GM20000 (cell line): ENCODE results near the gene PLD2.
"Not testable (repeated sequence)": the region's sequence is repeated elsewhere in the genome, so short reads cannot be mapped to it uniquely, and the experiment has no call there.

Source experiments
- DNase-seq: peaks from one replicate; pipeline ENCODE4 v3.0.0; 2012; ENCODE audit warnings: low spot score
- CTCF ChIP-seq: IDR thresholded peaks from 2 replicates; pipeline ENCODE4 v1.5.1; 2012; ENCODE audit warnings: mild to moderate bottlenecking, control low read depth; ENCODE audit errors: extremely low read depth, missing control alignments

The PLD2 gene

GRCh38 chr17:4852567-4853207 lies 45.7 kb downstream of the PLD2 start:
- no peak for DNase-seq
- TF ChIP-seq CTCF = no peak

DNA sequence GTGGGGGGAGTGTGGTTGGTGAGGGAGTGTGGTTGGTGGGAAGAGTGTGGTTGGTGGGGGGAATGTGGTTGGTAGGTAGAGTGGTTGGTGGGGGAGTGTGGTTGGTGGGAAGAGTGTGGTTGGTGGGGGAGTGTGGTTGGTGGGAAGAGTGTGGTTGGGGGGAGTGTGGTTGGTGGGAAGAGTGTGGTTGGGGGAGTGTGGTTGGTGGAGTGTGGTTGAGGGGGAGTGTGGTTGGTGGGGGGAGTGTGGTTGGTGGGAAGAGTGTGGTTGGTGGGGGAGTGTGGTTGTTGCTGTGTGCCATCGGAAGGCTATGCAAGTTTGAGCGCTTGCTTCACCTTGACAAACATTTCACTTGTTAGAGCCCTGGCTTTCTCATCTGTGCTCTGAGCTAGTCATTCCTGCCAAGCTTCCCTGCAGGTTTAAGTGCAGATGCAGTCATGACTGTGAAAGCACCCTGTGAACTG lies 46.3 kb downstream of the PLD2 start:
- no peak for TF ChIP-seq CTCF
- no peak for DNase-seq

GRCh38 chr17:4854111-4854681 lies 47.2 kb downstream of the PLD2 start:
- TF ChIP-seq CTCF = no peak
- no peak for DNase-seq

GRCh38 chr17:4856271-4856936 lies 49.5 kb downstream of the PLD2 start:
- TF ChIP-seq CTCF = no peak
- DNase-seq = no peak

GRCh38 chr17:4856937-4857314 lies 50.0 kb downstream of the PLD2 start:
- no peak for DNase-seq
- no peak for TF ChIP-seq CTCF

DNA sequence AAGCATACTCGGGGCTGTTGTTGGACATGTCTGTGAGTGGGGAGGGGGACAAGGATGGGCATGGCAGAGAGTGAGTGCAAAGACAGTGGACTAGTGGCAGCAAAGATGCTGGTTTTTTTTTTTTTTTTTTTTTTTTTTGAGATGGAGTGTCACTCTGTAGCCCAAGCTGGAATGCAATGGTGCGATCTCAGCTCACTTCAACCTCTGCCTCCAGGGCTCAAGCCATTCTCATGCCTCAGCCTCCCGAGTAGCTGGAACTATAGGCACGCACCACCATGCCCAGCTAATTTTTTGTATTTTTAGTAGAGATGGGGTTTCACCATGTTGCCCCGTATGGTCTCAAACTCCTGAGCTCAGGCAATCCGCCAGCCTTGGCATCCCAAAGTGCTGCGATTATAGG lies 50.4 kb downstream of the PLD2 start:
- not testable (repeated sequence) for DNase-seq

DNA sequence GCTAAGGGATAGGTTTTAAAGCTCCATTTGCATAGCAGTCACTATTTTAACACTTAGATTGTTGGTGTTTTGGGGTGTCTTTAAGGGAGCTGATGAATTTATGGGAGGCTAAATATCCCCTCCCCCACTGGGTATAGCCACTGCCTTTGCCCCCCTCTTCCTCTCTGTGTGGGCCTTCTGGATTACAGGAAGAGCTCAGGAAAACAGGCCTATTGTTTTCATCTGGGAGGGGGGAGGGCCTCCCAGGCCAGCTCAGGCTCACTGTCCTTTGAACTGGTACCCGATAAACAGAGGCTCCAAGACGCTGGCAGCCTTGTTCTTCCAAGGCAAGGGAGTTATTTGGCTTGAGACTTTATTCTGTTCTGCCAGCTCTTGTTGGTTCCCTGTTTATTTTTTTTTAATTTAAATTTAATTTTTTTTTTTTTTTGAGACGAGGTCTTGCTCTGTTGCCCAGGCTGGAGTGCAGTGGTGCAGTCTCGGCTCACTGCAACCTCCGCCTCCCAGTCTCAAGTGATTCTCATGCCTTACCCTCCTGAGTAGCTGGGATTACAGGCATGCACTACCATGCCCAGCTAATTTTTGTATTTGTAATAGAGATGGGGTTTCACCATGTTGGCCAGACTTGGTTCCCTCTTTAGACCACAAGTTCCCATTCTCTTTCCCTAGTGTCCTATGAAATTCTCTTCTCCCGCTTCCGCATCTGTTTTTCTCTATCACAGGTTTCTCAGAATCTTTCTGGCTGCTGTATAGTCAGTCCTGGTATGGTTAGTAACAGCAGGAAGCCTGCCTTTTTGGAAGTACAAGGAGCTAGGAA lies 51.3 kb downstream of the PLD2 start:
- TF ChIP-seq CTCF = no peak
- DNase-seq = no peak
